Kidney (tissue), 14 donors: ENCODE results near the gene CSF2. TPM values are rescaled to one million over a fixed set of nuclear protein-coding genes. Genes with fewer than 3 reads are reported as not detected.
A peak's percentile ranks its signal among the peaks of the same experiment; 100 is the strongest.

Source experiments
- DNase-seq, 5 donors: peaks; one replicate each; pipeline ENCODE4 v3.0.0-alpha.2; 2013 to 2020
- FAIRE-seq: peaks from 2 replicates; lab custom pipeline; 2012; peaks lifted over from hg19 to GRCh38; lab: Jason Lieb, UNC
- H3K27ac ChIP-seq, 2 donors: one replicate each; pipeline ENCODE4 v1.7.0; 2013; ENCODE audit warnings: low read depth in 2 of 2, low read length in 2 of 2, inconsistent platforms in 1 of 2
- H3K27me3 ChIP-seq: one replicate; pipeline ENCODE4 v1.7.1; 2013; ENCODE audit warnings: low read length, inconsistent platforms; ENCODE audit not compliant: control insufficient read depth, insufficient read depth
- H3K36me3 ChIP-seq, 3 donors: one replicate each; pipeline versions ENCODE4 v1.7.0 to v1.7.1; 2013; ENCODE audit warnings: low read length in 3 of 3, control low read depth in 1 of 3, inconsistent platforms in 1 of 3; ENCODE audit not compliant: insufficient read depth in 3 of 3, control insufficient read depth in 2 of 3
- H3K4me1 ChIP-seq, 3 donors: one replicate each; pipeline versions ENCODE4 v1.7.0 to v1.7.1; 2013; ENCODE audit warnings: low read length in 3 of 3, inconsistent platforms in 1 of 3, low read depth in 1 of 3; ENCODE audit not compliant: control insufficient read depth in 2 of 3, insufficient read depth in 2 of 3
- H3K4me3 ChIP-seq, 3 donors: one replicate each; pipeline versions ENCODE4 v1.7.0 to v1.8.1; 2013; ENCODE audit warnings: low read length in 3 of 3, control low read depth in 1 of 3, inconsistent platforms in 1 of 3
- H3K9ac ChIP-seq, 3 donors: one replicate each; pipeline versions ENCODE4 v1.7.0 to v1.7.1; 2013; ENCODE audit warnings: low read length in 3 of 3, control low read depth in 1 of 3, inconsistent platforms in 1 of 3
- H3K9me3 ChIP-seq, 3 donors: one replicate each; pipeline versions ENCODE4 v1.7.0 to v1.7.1; 2013; ENCODE audit warnings: low read length in 3 of 3, control low read depth in 1 of 3, inconsistent platforms in 1 of 3; ENCODE audit not compliant: control insufficient read depth in 2 of 3, insufficient read depth in 1 of 3
- CTCF ChIP-seq: IDR thresholded peaks from 3 replicates; pipeline ENCODE4 v1.5.1; 2012; ENCODE audit warnings: mild to moderate bottlenecking, moderate library complexity, borderline replicate concordance; ENCODE audit not compliant: insufficient read depth; ENCODE audit errors: extremely low read depth
- intact Hi-C: fragments of 100-400 bp; cut with DNase I; formaldehyde crosslinking; loops from one replicate; pipeline ENCODE4 v1.11.1; 2022
- polyA plus RNA-seq: library from polyadenylated mRNA; stranded (reverse); fragments of 350-450 nt; fragmentation: Illumina TruSeq; extraction: RNeasy Lipid Tissue Mini Kit (QIAGEN cat#74804); gene quantifications from one replicate; pipeline ENCODE4 v1.2.3, GENCODE V29; 2014; ENCODE audit warnings: low read depth, low replicate concordance; ENCODE audit not compliant: insufficient read depth
- total RNA-seq: library from RNA; stranded (reverse); fragmentation: NEBNext Ultra II Directional; extraction: Animal tissue kit (Norgen Biotek cat#: 25700); gene quantifications from one replicate; pipeline ENCODE4 v1.2.1, GENCODE V29; 2021
- donor health status: control.
- donor health status: control.
- donor health status: control.
- donor health status: control.
- donor health status: control.
- donor health status: DM: yes; HTN: yes; CAD: no.
- donor health status: Normal renal cell carcinoma (clear cell type).

Gene CSF2
- total and polyA plus RNA-seq, 2 donors from 2014 or later = not detected

- DNase-seq = peak in 1 of 5 donors; percentile 28
- Histone ChIP-seq H3K27me3 (no peaks in the 10 kb centered on the region), H3K36me3 (no peaks in the 10 kb centered on the region), H3K4me3 (no peak overlapping the region), H3K9me3 (no peaks in the 10 kb centered on the region), H3K27ac (no peak overlapping the region), H3K4me1 (no peaks in the 10 kb centered on the region), H3K9ac (no peak overlapping the region)
- no peak for FAIRE-seq
- intact Hi-C loops = no loop called here
- TF ChIP-seq CTCF = no peak
These were observed 48.1 kb upstream of the CSF2 start for GRCh38 chr5:132025403-132025971.

GRCh38 chr5:132026516-132027008 lies 47.0 kb upstream of the CSF2 start:
- no peaks in the 10 kb centered on the region for H3K9me3 ChIP-seq
- intact Hi-C loops = no loop called here
- no peak for TF ChIP-seq CTCF
- no peaks in the 10 kb centered on the region for H3K36me3 ChIP-seq
- no peaks in the 10 kb centered on the region for H3K27me3 ChIP-seq
- H3K27ac ChIP-seq = no peak overlapping the region
- FAIRE-seq (no peak), DNase-seq (peak in 1 of 5 donors; percentile 60)
- no peaks in the 10 kb centered on the region for H3K4me1 ChIP-seq
- H3K4me3 ChIP-seq = no peak overlapping the region
- H3K9ac ChIP-seq = no peak overlapping the region

GRCh38 chr5:132027027-132027426 lies 46.6 kb upstream of the CSF2 start:
- intact Hi-C loops = no loop called here
- Histone ChIP-seq H3K9ac (no peak overlapping the region), H3K27me3 (no peaks in the 10 kb centered on the region), H3K4me1 (no peaks in the 10 kb centered on the region), H3K27ac (no peak overlapping the region), H3K36me3 (no peaks in the 10 kb centered on the region), H3K4me3 (no peak overlapping the region), H3K9me3 (no peaks in the 10 kb centered on the region)
- DNase-seq (no peak), FAIRE-seq (no peak)
- no peak for TF ChIP-seq CTCF
